Nephron progenitor cell (in vitro differentiated cells): Measurements from ENCODE around the gene FOXD1.

Experiments used
- DNase-seq: peaks from one replicate; pipeline ENCODE4 v3.0.0; 2021
- H3K27ac Mint-ChIP-seq: 2 replicates; pipeline ENCODE4 v1.8.0; 2021; ENCODE audit warnings: mild to moderate bottlenecking, moderate library complexity, mixed read lengths
- H3K27me3 Mint-ChIP-seq: 2 replicates; pipeline ENCODE4 v1.8.0; 2021; ENCODE audit warnings: mild to moderate bottlenecking, low read depth, mixed read lengths; ENCODE audit not compliant: poor library complexity
- H3K36me3 Mint-ChIP-seq: 2 replicates; pipeline ENCODE4 v1.8.0; 2021; ENCODE audit warnings: low read depth, mixed read lengths
- H3K4me1 Mint-ChIP-seq: 2 replicates; pipeline ENCODE4 v1.8.0; 2021; ENCODE audit warnings: mixed read lengths
- H3K4me3 Mint-ChIP-seq: 2 replicates; pipeline ENCODE4 v1.8.0; 2021; ENCODE audit warnings: mild to moderate bottlenecking, moderate library complexity, mixed read lengths
- H3K9me3 Mint-ChIP-seq: 2 replicates; pipeline ENCODE4 v1.8.0; 2021; ENCODE audit warnings: mild to moderate bottlenecking, moderate library complexity, mixed read lengths
- TF ChIP-seq, protein P1 (sequence below): fragments of 200-600 bp; sonication (generic); IDR thresholded peaks from 2 replicates; pipeline ENCODE4 v1.5.0; 2021; ENCODE audit warnings: antibody characterized with exemption

The FOXD1 gene

DNA sequence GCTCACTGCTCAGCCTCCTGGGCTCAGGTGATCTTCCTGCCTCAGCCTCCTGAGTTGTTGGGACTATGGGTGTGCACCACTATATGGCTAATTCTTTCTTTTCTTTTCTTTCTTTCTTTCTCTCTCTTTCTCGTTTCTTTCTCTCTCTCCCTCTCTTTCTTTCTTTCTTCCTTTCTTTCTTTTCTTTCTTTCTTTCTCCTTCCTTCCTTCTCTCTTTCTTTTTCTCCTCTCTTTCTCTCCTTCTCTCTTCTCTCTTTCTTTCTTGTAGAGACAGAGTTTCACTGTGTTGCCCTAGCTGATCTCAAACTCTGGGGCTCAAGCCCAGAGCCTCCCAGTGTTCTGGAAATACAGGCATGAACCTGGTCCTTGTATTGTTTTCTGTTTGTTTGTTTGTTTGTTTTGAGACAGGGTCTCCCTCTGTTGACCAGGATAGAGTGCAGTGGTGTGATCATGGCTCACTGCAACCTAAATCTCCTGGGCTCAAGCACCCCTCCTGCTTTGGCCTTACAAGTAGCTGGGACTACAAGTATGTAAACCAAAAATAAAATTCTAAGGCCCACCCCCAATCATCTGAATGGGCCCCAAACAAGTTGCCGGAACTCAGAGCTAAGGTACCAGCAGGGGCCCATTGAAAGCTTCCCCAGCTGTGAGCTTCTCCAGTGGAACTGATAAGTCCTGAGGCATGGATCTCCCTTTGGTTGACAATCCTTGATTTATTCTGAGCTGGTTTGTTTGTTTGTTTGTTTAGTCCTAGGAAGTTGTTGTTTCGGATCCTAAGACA, 37.7 kb upstream of the FOXD1 start:
- H3K36me3 Mint-ChIP-seq = no peaks in the 10 kb centered on the region
- peaks cover 19% of the 10 kb centered on the region for H3K4me1 Mint-ChIP-seq
- no peak overlapping the region for H3K4me3 Mint-ChIP-seq
- H3K27me3 Mint-ChIP-seq = peaks cover 26% of the 10 kb centered on the region
- peak overlapping the region; percentile 85 for H3K27ac Mint-ChIP-seq
- no peaks in the 10 kb centered on the region for H3K9me3 Mint-ChIP-seq
- TF ChIP-seq, protein P1, sequence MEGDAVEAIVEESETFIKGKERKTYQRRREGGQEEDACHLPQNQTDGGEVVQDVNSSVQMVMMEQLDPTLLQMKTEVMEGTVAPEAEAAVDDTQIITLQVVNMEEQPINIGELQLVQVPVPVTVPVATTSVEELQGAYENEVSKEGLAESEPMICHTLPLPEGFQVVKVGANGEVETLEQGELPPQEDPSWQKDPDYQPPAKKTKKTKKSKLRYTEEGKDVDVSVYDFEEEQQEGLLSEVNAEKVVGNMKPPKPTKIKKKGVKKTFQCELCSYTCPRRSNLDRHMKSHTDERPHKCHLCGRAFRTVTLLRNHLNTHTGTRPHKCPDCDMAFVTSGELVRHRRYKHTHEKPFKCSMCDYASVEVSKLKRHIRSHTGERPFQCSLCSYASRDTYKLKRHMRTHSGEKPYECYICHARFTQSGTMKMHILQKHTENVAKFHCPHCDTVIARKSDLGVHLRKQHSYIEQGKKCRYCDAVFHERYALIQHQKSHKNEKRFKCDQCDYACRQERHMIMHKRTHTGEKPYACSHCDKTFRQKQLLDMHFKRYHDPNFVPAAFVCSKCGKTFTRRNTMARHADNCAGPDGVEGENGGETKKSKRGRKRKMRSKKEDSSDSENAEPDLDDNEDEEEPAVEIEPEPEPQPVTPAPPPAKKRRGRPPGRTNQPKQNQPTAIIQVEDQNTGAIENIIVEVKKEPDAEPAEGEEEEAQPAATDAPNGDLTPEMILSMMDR = no peak
- no peak for DNase-seq

DNA sequence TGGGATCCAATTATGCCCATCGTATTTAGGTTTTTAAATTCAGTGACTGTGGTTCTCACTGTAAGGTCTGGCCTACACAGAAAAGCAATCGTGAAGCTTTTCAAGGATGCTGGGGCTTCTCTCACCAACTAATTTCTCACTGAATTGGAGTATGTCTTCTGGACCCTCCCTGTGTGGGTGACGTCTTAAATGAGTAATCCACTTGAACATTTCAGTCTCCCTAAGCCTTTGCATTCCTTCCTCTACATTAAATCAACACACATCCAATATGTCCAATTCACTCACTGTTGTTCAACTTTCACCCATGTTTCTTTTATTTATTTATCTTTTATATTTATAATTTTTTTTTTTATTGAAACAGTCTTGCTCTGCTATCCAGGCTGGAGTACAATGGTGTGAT, 37.1 kb upstream of the FOXD1 start:
- TF ChIP-seq, protein P1 = no peak
- no peak for DNase-seq

DNA sequence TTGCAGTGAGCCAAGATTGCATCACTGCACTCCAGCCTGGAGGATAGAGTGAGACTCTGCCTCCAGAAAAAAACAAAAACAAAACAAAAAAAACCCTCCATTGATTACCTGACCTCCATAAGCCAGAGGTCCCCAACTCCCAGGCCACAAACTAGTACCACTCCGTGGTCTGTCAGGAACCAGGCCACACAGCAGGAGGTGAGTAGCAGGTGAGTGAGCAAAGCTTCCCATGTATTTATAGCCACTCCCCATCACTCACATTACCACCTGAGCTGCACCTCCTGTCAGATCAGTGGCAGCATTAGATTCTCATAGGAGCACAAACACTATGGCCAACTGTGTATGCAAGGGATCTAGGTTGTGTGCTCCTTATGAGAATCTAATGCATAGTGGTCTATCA, 35.9 kb upstream of the FOXD1 start:
- no peak overlapping the region for H3K27ac Mint-ChIP-seq
- peaks cover 26% of the 10 kb centered on the region for H3K27me3 Mint-ChIP-seq
- TF ChIP-seq, protein P1 = no peak
- H3K4me3 Mint-ChIP-seq = no peak overlapping the region
- peaks cover 19% of the 10 kb centered on the region for H3K4me1 Mint-ChIP-seq
- no peaks in the 10 kb centered on the region for H3K36me3 Mint-ChIP-seq
- no peak for DNase-seq
- H3K9me3 Mint-ChIP-seq = no peaks in the 10 kb centered on the region

More for the DNA sequence above, 37.1 kb upstream of the FOXD1 start:
- Mint-ChIP-seq H3K9me3 (no peaks in the 10 kb centered on the region), H3K4me1 (peaks cover 19% of the 10 kb centered on the region), H3K4me3 (no peak overlapping the region), H3K36me3 (no peaks in the 10 kb centered on the region), H3K27me3 (peaks cover 26% of the 10 kb centered on the region), H3K27ac (no peak overlapping the region)

DNA sequence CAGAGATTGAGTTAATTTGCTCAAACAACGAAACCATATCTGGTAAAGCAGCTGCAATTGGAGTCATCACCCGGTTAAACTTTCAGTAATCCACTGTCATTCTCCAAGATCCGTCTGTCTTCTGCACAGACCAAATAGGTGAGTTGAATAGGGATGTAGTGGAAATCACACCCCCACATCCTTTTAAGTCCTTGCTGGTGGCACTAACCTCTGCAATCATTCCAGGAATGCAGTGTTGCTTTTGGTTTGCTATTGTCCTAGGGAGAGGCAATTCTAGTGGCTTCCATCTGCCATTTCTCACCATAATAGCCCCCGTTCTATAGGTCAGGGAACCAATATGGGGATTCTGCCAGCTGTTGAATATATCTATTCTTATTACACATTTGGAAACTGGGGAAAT, 35.1 kb upstream of the FOXD1 start:
- Mint-ChIP-seq H3K4me1 (peaks cover 19% of the 10 kb centered on the region), H3K27ac (no peak overlapping the region), H3K36me3 (no peaks in the 10 kb centered on the region), H3K9me3 (no peaks in the 10 kb centered on the region), H3K27me3 (peaks cover 26% of the 10 kb centered on the region), H3K4me3 (no peak overlapping the region)
- DNase-seq = no peak
- TF ChIP-seq, protein P1 = no peak

DNA sequence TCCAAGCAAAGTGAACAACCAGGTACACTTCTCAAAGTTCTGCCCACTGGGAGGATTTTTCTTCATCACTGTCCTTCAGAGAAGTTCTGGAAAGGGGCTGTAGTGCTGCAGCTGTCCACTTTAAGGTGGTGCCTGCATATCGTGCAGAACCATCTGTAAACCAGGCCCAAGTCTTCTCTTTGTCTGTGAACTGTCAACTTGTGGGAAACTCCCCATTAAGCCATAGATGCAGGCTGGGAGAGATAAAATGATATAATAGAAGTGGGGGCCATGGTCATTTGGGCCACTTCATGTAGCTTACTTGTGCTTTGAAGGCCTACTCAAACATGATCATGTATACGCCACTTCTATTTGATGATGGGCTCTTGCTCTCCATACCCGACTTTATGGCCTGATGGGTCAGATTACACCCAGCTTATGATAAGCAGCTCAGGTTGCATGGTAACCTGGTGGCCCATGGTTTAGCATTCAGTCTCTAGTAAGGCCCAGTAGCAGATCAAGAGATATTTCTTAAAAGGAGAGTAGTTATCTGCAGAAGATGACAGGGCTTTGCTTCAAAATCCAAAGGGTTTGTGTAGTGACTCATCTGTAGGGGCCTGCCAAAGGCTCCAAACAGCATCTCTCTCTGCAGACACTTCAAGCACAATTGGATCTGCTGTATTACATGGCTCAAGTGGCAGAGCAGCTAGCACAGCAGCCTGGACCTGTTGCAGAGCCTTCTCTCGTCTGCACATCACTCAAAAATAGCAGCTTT, 34.0 kb upstream of the FOXD1 start:
- H3K9me3 Mint-ChIP-seq = no peaks in the 10 kb centered on the region
- H3K4me1 Mint-ChIP-seq = peaks cover 19% of the 10 kb centered on the region
- no peak for DNase-seq
- peaks cover 23% of the 10 kb centered on the region for H3K27me3 Mint-ChIP-seq
- H3K36me3 Mint-ChIP-seq = no peaks in the 10 kb centered on the region
- no peak overlapping the region for H3K27ac Mint-ChIP-seq
- TF ChIP-seq, protein P1 = no peak
- no peak overlapping the region for H3K4me3 Mint-ChIP-seq
